Kidney (tissue), 14 donors: Measurements from ENCODE around the gene GFPT2. TPM values are rescaled to one million over a fixed set of nuclear protein-coding genes. Genes with fewer than 3 reads are reported as not detected.
A peak's percentile ranks its signal among the peaks of the same experiment; 100 is the strongest.

Experiments used
- DNase-seq, 5 donors: peaks; one replicate each; pipeline ENCODE4 v3.0.0-alpha.2; 2013 to 2020
- FAIRE-seq: peaks from 2 replicates; lab custom pipeline; 2012; peaks lifted over from hg19 to GRCh38; lab: Jason Lieb, UNC
- H3K27ac ChIP-seq, 2 donors: one replicate each; pipeline ENCODE4 v1.7.0; 2013; ENCODE audit warnings: low read depth in 2 of 2, low read length in 2 of 2, inconsistent platforms in 1 of 2
- H3K27me3 ChIP-seq: one replicate; pipeline ENCODE4 v1.7.1; 2013; ENCODE audit warnings: low read length, inconsistent platforms; ENCODE audit not compliant: control insufficient read depth, insufficient read depth
- H3K36me3 ChIP-seq, 3 donors: one replicate each; pipeline versions ENCODE4 v1.7.0 to v1.7.1; 2013; ENCODE audit warnings: low read length in 3 of 3, control low read depth in 1 of 3, inconsistent platforms in 1 of 3; ENCODE audit not compliant: insufficient read depth in 3 of 3, control insufficient read depth in 2 of 3
- H3K4me1 ChIP-seq, 3 donors: one replicate each; pipeline versions ENCODE4 v1.7.0 to v1.7.1; 2013; ENCODE audit warnings: low read length in 3 of 3, inconsistent platforms in 1 of 3, low read depth in 1 of 3; ENCODE audit not compliant: control insufficient read depth in 2 of 3, insufficient read depth in 2 of 3
- H3K4me3 ChIP-seq, 3 donors: one replicate each; pipeline versions ENCODE4 v1.7.0 to v1.8.1; 2013; ENCODE audit warnings: low read length in 3 of 3, control low read depth in 1 of 3, inconsistent platforms in 1 of 3
- H3K9ac ChIP-seq, 3 donors: one replicate each; pipeline versions ENCODE4 v1.7.0 to v1.7.1; 2013; ENCODE audit warnings: low read length in 3 of 3, control low read depth in 1 of 3, inconsistent platforms in 1 of 3
- H3K9me3 ChIP-seq, 3 donors: one replicate each; pipeline versions ENCODE4 v1.7.0 to v1.7.1; 2013; ENCODE audit warnings: low read length in 3 of 3, control low read depth in 1 of 3, inconsistent platforms in 1 of 3; ENCODE audit not compliant: control insufficient read depth in 2 of 3, insufficient read depth in 1 of 3
- CTCF ChIP-seq: IDR thresholded peaks from 3 replicates; pipeline ENCODE4 v1.5.1; 2012; ENCODE audit warnings: mild to moderate bottlenecking, moderate library complexity, borderline replicate concordance; ENCODE audit not compliant: insufficient read depth; ENCODE audit errors: extremely low read depth
- intact Hi-C: fragments of 100-400 bp; cut with DNase I; formaldehyde crosslinking; loops from one replicate; pipeline ENCODE4 v1.11.1; 2022
- polyA plus RNA-seq: library from polyadenylated mRNA; stranded (reverse); fragments of 350-450 nt; fragmentation: Illumina TruSeq; extraction: RNeasy Lipid Tissue Mini Kit (QIAGEN cat#74804); gene quantifications from one replicate; pipeline ENCODE4 v1.2.3, GENCODE V29; 2014; ENCODE audit warnings: low read depth, low replicate concordance; ENCODE audit not compliant: insufficient read depth
- total RNA-seq: library from RNA; stranded (reverse); fragmentation: NEBNext Ultra II Directional; extraction: Animal tissue kit (Norgen Biotek cat#: 25700); gene quantifications from one replicate; pipeline ENCODE4 v1.2.1, GENCODE V29; 2021
- donor health status: control.
- donor health status: control.
- donor health status: control.
- donor health status: control.
- donor health status: control.
- donor health status: DM: yes; HTN: yes; CAD: no.
- donor health status: Normal renal cell carcinoma (clear cell type).

Gene GFPT2
- total and polyA plus RNA-seq, 2 donors from 2014 or later, result 2.7 to 15.9 TPM

GRCh38 chr5:180345186-180345585, 8.0 kb downstream of the GFPT2 start:
- H3K36me3 ChIP-seq, result no peaks in the 10 kb centered on the region
- H3K4me3 ChIP-seq, result no peak overlapping the region
- H3K4me1 ChIP-seq, result no peaks in the 10 kb centered on the region
- intact Hi-C loops, result no loop called here
- no peaks in the 10 kb centered on the region for H3K27me3 ChIP-seq
- no peak overlapping the region for H3K27ac ChIP-seq
- no peaks in the 10 kb centered on the region for H3K9me3 ChIP-seq
- DNase-seq (peak in 1 of 5 donors; percentile 51), FAIRE-seq (no peak)
- no peak for TF ChIP-seq CTCF
- H3K9ac ChIP-seq, result no peak overlapping the region

- Histone ChIP-seq H3K9ac (no peak overlapping the region), H3K9me3 (no peaks in the 10 kb centered on the region), H3K27ac (no peak overlapping the region), H3K36me3 (no peaks in the 10 kb centered on the region), H3K27me3 (no peaks in the 10 kb centered on the region), H3K4me1 (no peaks in the 10 kb centered on the region), H3K4me3 (no peak overlapping the region)
- no peak for TF ChIP-seq CTCF
- DNase-seq (peak in 1 of 5 donors; percentile 27), FAIRE-seq (no peak)
- intact Hi-C loops, result no loop called here
Measured at GRCh38 chr5:180344696-180344999, 8.5 kb downstream of the GFPT2 start.

- Histone ChIP-seq H3K36me3 (no peaks in the 10 kb centered on the region), H3K9me3 (no peaks in the 10 kb centered on the region), H3K4me3 (no peak overlapping the region), H3K27me3 (no peaks in the 10 kb centered on the region), H3K27ac (no peak overlapping the region), H3K9ac (no peak overlapping the region), H3K4me1 (no peaks in the 10 kb centered on the region)
- FAIRE-seq, result no peak
- no peak for TF ChIP-seq CTCF
- intact Hi-C loops, result no loop called here
- DNase-seq, result no peak
Measured at GRCh38 chr5:180343831-180344695, 9.1 kb downstream of the GFPT2 start.
